Chondrocyte (in vitro differentiated cells): Measurements from ENCODE around the gene SCAF1. TPM values are rescaled to one million over a fixed set of nuclear protein-coding genes. Genes with fewer than 3 reads are reported as not detected.

Experiments
- DNase-seq: peaks from one replicate; pipeline ENCODE4 v3.0.0; 2021; ENCODE audit warnings: mixed read lengths, low spot score
- H3K27ac Mint-ChIP-seq: one replicate; pipeline ENCODE4 v1.8.0; 2021; ENCODE audit warnings: mild to moderate bottlenecking, moderate library complexity, mixed read lengths; ENCODE audit not compliant: unreplicated experiment
- H3K27me3 Mint-ChIP-seq: 2 replicates; pipeline ENCODE4 v1.8.0; 2021; ENCODE audit warnings: low read depth, mixed read lengths
- H3K36me3 Mint-ChIP-seq: 2 replicates; pipeline ENCODE4 v1.8.0; 2021; ENCODE audit warnings: low read depth, mixed read lengths
- H3K4me1 Mint-ChIP-seq: 2 replicates; pipeline ENCODE4 v1.8.0; 2021; ENCODE audit warnings: low read depth, mild to moderate bottlenecking, mixed read lengths
- H3K4me3 Mint-ChIP-seq: one replicate; pipeline ENCODE4 v1.8.0; 2021; ENCODE audit warnings: mild to moderate bottlenecking, moderate library complexity, mixed read lengths; ENCODE audit not compliant: unreplicated experiment
- H3K9me3 Mint-ChIP-seq: 2 replicates; pipeline ENCODE4 v1.8.0; 2021; ENCODE audit warnings: low read depth, mixed read lengths
- CTCF ChIP-seq: fragments of 200-600 bp; sonication (generic); IDR thresholded peaks from 2 replicates; pipeline ENCODE4 v1.5.0; 2021; ENCODE audit warnings: antibody characterized with exemption, mild to moderate bottlenecking, moderate library complexity
- total RNA-seq: library from RNA; stranded (reverse); gene quantifications from 3 replicates; pipeline ENCODE4 v1.2.1, GENCODE V29; 2021

The SCAF1 gene
- total RNA-seq, 1 donor from 2014 or later, result 76.3 TPM

GRCh38 chr19:49681830-49682229 lies 39.8 kb downstream of the SCAF1 start:
- DNase-seq, result no peak
- no peak for TF ChIP-seq CTCF
- no peak overlapping the region for H3K27ac Mint-ChIP-seq
- H3K27me3 Mint-ChIP-seq, result no peaks in the 10 kb centered on the region
- no peaks in the 10 kb centered on the region for H3K9me3 Mint-ChIP-seq
- peaks cover 31% of the 10 kb centered on the region for H3K4me1 Mint-ChIP-seq
- no peak overlapping the region for H3K4me3 Mint-ChIP-seq
- peaks cover 14% of the 10 kb centered on the region for H3K36me3 Mint-ChIP-seq

- no peak for DNase-seq
- Mint-ChIP-seq H3K27ac (no peak overlapping the region), H3K4me3 (no peak overlapping the region), H3K27me3 (no peaks in the 10 kb centered on the region), H3K36me3 (peaks cover 13% of the 10 kb centered on the region), H3K4me1 (peaks cover 31% of the 10 kb centered on the region), H3K9me3 (no peaks in the 10 kb centered on the region)
- TF ChIP-seq CTCF, result no peak
These were observed 40.3 kb downstream of the SCAF1 start for GRCh38 chr19:49682274-49682673.

GRCh38 chr19:49683814-49684250 lies 41.8 kb downstream of the SCAF1 start:
- Mint-ChIP-seq H3K9me3 (no peaks in the 10 kb centered on the region), H3K4me3 (no peak overlapping the region), H3K27me3 (no peaks in the 10 kb centered on the region), H3K36me3 (peaks cover 17% of the 10 kb centered on the region), H3K27ac (no peak overlapping the region), H3K4me1 (peaks cover 24% of the 10 kb centered on the region)
- no peak for TF ChIP-seq CTCF
- no peak for DNase-seq

- peak; percentile 34 for TF ChIP-seq CTCF
- no peak for DNase-seq
- no peaks in the 10 kb centered on the region for H3K9me3 Mint-ChIP-seq
- no peak overlapping the region for H3K27ac Mint-ChIP-seq
- H3K4me3 Mint-ChIP-seq, result no peak overlapping the region
- peaks cover 17% of the 10 kb centered on the region for H3K36me3 Mint-ChIP-seq
- no peaks in the 10 kb centered on the region for H3K27me3 Mint-ChIP-seq
- peaks cover 19% of the 10 kb centered on the region for H3K4me1 Mint-ChIP-seq
These were observed 42.4 kb downstream of the SCAF1 start for GRCh38 chr19:49684251-49684982.

GRCh38 chr19:49684983-49685553 lies 43.1 kb downstream of the SCAF1 start:
- DNase-seq, result no peak
- Mint-ChIP-seq H3K4me3 (no peak overlapping the region), H3K9me3 (no peaks in the 10 kb centered on the region), H3K27me3 (no peaks in the 10 kb centered on the region), H3K36me3 (peaks cover 17% of the 10 kb centered on the region), H3K4me1 (peaks cover 16% of the 10 kb centered on the region), H3K27ac (no peak overlapping the region)
- TF ChIP-seq CTCF, result peak; percentile 17
